Stimulated activated CD8-positive, alpha-beta memory T cell treated with anti-CD3 and anti-CD28 coated beads, Interleukin-7, amount 100 ng/mL, for 48 hours (primary cell): ENCODE results near the gene MYH9.
"Not testable (repeated sequence)": the region's sequence is repeated elsewhere in the genome, so short reads cannot be mapped to it uniquely, and the experiment has no call there.

Experiments used
- DNase-seq, 2 donors: peaks; one replicate each; pipeline ENCODE4 v3.0.0-alpha.2; 2020; ENCODE audit warnings: low read depth in 1 of 2; ENCODE audit errors: extremely low read depth in 1 of 2

MYH9 gene

DNA sequence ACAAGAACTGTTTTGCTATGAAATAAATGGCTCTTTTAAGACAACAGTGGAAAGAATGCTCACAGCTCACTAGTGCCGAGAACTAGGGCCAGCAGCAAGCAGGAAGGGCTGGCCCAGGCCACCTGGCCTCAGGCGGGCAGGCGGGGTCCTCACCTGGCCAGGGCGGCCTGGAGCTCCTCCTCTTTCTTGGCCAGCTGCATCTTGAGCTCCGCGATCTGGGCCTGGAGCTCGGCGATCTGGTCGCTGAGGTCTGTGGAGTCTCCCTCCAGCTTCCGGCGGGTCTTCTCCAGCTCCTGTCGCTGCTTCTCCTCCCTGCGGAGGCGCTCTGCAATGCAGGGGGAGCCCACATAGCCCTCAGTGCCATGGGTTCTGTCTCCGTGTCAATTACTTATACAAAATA lies 91.1 kb downstream of the MYH9 start:
- DNase-seq = no peak

DNA sequence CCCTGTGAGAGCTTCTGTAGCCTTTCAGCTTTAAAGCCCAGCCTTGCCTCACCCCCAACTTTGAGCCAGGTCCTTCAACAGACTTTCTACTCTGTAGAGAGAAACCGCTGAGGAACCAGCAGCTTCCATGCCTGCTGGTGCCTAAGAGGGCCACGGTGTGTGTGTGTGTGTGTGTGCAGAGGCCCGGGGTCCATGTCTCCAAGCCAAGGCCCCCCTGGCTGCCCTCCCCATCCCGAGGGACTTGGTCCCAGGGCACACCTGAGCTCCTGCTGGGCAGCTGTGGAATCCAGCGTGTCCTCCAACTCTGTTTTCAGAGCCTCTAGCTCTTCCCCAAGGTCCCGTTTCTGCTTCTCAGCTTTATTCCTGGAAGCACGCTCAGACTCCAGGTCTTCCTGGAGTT lies 92.5 kb downstream of the MYH9 start:
- no peak for DNase-seq

DNA sequence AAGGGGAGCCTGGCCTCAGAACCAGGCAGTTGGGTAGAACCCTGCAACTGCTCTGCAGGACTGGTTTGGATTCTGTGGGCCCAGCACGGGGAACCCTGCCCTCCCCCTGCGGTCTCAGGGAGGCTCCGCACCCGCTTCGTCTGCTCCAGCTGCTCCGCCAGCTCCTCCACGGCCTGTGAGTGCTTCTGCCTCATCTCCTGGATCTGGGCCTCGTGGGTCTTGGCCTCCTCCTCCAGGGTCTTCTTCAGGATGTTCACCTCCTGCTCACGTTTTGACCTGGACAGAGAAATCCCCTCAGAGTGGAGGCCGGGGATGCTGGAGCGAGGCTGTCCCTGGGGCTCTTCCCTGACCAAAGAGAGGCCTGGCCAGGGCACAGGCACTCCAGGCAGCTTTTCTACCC lies 93.0 kb downstream of the MYH9 start:
- no peak for DNase-seq

DNA sequence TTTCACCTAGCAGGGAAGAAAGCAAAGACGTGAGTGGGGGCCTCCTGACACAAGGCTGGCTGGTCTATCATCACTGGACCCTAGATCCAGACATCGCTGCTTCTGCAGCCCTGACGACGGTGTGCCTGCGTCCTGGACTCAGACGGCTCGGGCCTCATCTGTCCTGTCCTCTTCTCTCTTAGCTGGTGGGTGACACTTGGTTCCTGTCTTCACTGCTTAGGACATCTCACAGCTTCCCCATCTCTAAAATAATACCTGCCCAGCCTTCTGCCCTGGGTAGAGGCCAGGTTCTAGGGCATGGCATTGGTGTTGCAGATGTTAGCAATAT lies 93.5 kb downstream of the MYH9 start:
- no peak for DNase-seq

DNA sequence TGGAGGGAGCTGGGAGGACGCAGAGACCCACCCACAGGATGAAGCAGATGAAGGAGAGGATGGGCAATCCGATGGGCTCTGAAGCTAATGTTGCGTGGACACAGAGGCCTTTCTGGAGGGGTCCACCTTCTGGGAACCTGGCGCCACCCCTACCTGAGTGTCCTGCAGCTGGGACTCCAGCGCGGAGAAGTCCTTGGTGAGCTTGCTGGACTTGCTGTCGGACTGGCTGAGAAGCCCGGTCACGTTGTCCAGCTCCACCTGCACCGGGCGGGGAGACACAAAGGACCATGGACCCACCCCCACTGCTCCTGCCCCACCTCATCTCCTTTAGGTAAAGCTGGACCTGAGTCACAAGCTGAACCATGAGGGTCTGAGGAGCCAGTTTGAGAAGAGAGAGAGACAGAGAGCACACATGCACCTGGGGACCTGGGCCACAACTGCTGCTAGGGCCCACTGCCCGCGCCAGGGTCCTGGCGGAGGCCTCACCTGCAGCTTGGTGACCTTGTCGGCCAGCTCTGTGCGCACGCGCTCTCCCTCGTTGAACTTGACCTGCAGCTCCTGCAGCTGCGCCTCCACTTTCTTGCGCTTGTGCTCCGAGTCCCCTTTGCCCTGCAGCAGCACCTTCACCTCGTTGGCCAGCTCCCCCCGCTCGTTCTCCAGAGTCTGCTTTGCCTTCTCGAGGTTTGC lies 94.0 kb downstream of the MYH9 start:
- no peak for DNase-seq

DNA sequence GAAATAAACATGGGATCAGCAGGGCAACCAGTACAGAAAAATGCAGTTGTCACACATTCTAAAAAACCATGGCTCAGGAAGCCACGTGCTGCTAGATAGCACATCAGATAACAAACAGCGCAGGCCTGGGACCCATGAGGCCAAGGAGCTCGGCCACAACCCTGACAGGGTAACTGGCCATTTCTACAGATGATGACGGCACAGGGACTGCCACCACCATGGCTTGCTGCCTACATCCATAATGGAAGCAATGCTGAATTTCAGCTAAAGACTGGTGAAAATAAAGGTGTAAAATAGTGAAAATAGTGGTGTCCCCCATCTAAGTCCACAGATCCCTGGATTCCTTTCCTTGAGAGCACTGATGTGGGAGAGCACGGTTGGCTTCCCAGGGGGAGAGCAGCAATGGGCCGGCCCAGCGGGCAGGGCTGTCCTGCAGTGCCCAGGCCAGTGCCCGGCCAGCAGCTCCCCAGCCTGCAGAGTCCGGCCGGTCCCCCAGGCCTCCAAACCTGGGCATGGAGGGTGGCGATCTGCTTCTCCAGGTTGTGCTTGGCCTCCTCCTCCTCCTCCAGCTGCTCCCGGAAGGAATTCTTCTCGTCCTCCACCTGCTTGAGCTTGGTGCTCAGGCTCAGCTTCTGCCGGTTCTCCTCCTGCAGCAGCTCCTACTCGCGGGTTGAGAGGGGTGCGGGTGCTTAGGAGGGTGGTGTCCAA lies 94.8 kb downstream of the MYH9 start:
- DNase-seq = no peak

DNA sequence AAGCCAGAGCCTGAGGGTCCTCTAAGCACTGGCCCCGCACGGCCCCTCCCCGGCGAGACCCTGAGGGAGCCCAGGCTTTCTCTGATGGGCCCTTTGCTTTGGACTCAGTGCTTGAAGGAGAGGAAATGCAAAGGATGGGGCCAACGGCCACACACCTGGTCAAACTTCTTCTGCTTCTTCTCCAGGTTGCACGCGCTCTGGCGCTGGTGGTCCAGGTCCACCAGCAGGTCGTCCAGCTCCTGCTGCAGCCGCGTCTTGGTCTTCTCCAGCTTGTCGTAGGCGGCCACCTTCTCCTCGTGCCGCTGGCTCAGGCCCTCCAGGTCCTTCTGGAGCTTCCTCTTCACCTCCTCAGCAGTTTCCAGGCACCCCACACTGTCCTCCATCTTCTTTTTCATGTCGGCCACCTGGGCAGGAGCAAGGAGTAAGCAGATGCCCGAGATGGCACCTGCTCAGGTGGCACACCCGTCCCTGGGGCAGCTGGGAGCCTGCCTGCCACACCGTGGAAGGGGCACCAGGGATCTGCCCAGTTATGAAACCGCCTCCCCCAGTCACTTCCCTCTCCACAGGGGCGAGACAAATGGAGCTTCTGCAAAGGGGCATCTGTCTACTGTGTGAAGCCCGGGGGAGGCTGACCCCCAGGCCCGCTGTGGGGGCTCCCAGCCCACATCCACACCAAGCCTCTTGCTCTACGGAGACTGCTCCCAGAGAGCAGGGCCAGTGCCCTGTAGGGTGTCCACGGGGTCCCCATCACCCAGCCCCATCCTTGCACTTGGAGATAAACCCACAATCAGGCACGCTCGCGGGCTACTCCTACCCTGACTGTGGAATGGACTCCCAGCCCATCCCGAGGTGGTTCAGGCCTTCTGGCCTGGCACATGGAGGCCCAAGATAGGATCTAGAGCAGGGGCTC lies 95.7 kb downstream of the MYH9 start:
- no peak for DNase-seq

DNA sequence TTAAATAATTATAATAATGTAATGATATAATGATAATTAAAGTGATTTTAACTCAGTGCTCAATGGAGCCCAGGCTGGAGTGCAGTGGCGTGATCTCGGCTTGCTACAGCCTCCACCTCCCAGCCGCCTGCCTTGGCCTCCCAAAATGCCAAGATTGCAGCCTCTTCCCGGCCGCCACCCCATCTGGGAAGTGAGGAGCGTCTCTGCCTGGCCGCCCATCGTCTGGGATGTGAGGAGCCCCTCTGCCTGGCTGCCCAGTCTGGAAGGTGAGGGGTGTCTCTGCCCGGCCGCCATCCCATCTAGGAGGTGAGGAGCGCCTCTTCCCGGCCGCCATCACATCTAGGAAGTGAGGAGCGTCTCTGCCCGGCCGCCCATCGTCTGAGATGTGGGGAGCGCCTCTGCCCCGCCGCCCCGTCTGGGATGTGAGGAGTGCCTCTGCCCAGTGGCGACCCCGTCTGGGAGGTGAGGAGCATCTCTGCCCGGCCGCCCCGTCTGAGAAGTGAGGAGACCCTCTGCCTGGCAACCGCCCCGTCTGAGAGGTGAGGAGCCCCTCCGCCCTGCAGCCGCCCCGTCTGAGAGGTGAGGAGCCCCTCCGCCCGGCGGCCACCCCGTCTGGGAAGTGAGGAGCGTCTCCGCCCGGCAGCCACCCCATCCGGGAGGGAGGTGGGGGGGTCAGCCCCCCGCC lies 97.2 kb downstream of the MYH9 start:
- not testable (repeated sequence) for DNase-seq

DNA sequence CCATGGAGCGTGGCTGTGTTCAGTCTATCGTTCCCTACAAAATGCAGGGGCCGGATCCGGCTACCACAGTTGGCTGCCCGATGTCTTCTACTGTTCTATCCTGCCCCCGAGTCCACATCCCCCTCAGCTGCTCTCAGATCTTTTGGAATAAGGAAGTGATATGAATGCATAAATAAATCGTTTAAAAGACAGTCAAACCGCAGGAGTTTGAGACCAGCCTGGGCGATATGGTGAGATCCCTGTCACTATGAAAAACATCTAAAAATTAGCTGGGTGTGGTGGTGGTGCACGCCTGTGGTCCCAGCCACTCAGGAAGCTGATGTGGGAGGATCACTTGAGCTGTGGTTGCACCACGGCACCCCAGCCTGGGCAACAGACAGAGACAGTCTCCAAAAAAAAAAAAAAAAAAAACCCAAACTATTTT lies 97.8 kb downstream of the MYH9 start:
- DNase-seq = not testable (repeated sequence)

DNA sequence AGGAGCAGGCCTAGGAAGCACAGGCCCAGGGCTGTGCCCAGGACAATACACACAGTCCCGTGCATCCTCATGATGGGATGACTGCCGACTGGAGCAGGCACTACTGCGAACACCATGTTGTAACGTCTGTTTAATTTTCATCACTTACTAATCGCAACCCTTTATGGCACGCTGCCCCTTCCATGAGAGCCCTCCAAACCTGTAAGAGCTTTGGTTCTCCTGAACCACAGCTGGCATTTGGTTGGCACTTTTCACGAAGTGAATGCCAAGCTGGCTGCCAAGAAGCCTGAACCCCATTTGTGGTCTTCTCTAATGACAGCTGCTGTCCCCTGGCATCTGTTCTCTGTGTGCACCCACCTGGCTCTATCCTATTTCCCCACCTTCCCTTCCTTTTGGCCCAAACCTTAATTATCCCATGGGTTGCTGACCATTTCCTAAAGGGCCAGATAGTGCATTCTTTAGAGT lies 98.3 kb downstream of the MYH9 start:
- DNase-seq = no peak

DNA sequence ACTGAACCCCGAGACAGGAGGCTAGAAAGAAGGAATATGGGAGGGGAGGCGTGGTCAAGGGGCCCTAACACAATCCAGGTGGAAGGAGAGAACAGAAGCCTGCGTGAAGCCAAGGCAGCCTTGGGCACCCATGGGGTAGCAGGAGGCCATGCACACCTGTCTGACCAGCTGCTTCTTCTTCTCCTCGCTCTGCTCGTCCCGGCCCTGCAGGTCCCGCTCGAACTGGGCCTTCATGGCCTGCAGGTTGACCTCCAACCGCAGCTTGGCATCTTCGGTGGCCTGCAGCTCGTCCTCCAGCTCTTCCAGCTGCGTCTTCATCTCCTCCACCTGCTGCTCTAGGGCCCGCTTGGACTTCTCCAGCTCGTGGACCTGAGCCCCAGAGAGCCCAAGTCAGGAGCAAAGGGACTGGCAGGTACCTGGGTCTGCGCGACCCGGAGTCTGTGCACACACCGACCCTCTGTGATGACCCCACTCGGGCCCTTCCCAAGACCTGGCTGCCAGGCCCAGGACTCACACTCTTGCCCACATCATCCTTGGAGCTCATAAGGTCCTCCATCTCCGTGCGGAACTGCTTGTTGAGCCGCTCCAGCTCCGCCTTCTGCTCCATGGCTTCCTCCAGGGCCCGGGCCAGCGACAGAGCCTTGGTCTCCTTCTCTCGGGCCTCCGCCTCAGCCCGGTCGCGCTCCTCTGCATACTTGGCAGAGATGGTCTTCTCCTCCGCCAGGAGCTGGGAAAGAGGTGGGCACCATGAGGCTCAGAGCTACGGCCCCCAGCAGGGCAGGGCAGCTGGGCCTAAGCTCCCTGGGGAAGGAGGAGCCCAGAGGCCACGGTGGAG lies 99.0 kb downstream of the MYH9 start:
- no peak for DNase-seq

DNA sequence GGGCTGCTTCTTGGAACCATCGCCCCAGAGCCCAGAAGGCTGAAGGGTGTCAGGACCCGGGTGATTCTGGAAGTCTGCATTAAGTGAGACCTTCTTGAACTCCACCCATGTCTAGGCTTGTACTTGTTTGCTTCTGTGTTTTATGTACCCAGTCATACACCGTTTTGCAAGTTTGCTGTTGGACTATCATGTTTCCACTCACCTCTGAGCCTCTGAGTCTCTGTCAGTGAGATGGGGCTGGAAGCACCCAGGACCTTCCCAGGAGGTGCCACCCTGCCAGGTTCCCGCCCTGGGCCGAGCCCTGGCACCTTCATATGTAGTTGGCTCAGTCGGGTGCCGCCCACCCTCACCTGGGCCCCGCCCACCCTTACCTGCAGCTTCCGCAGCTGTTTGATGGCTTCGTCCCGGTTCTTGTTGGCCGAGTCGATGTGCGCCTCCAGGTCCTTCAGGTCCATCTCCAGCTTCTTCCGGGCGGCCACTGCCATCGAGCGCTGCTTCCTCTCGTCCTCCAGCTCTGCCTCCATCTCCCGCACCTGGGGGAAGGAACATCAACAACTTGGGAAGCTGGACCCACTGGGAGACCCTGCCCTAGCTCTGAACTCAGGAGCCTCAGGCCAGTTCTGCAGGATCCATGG lies 99.8 kb downstream of the MYH9 start:
- no peak for DNase-seq

DNA sequence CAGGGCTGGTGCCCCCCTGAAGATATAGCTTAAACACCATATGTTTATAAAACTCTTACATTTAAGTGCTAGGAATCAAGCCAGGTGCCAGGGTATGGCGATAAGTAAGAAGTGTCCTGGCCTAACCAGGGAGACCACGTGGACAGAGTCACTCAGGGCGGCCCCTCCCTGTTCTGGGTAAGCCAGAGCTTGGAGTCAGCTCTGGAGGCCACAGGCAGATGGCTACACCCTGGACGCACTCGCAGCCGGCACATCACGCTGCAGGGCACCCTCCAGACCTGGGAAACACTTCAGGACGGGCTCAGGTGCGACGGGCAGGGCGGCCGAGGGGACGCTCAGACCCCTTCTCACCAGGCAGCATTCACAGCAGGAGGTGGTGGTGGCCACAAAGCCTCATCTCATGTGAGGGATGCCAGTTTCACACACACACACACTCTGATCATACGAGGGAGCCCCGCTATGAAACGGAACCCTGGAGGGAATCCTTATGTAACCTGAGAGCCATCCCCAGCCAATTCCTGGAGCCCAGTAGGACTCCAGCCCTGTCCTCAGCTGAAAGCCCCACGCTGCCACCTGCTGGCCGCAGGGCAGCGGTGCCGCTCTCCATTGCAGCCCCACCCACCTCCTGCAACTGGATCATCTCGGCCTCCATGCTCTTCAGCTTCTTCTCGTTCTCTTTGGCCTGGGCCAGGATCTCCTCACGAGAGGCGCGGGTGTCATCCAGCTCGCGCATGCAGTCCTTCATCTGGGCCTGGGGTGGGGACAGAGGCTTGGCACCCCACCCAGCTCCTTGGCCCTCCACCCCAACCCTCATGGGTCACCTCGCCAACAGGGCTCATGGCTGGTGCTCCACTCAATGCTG lies 101.4 kb downstream of the MYH9 start:
- peak; percentile 34 to 61 for DNase-seq

DNA sequence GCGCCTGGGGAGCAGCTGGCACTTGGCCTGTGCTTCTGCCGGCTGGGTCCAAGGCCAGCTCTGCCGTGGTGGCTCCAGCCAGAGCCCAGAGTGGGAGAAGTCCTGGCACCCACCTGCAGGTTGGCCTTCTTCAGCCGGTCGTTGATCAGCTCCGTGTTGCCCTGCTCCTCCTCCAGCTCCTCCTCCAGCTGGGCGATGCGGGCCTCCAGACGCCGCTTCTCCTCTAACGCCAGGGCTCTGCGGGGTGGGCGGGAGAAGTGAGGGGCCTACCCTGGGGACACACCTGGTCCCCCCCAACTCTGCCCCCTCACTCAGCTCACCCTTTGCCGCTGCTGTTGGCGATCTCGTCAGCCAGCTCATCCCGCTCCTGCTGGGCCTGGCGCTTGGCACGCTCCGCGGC lies 102.2 kb downstream of the MYH9 start:
- DNase-seq = no peak

DNA sequence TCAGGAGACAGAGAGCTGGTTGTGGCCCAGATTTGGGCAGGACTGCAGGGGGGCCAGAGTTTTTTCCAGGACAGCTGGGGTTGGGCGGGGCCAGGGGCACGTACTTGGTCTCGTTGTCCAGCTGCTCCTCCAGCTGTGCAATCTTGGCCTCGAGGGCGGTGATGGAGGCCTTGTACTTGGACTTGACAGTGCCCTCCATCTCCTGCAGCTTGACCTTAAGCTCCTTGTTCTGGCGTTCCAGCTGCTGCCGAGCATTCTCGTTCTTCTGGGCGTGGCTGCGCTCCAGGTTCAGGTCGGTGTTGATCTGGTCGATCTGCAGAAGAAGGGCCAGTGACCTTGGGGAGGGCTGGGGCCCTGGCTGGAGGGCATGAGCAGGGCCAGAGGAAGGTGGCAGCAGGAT lies 102.8 kb downstream of the MYH9 start:
- DNase-seq = no peak

DNA sequence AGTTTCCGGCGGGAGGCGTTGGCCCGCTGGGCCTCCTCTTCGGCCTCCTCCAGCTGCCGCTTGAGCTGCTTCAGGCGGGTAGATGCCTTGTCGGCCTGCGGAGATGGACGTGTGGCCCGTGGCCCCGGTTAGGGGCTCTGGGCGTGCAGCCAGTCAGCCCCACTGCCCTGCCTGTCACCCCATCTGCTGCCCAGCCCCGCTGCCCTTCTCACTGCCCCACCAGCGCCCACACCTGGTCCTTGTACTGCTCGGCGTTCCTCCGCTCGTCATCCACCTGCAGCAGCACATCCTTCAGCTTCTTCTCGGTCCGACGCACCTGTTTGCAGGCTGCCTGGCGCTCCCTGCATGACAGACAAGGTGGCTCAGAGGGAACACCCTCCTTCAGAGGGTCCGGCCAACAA lies 103.6 kb downstream of the MYH9 start:
- no peak for DNase-seq

DNA sequence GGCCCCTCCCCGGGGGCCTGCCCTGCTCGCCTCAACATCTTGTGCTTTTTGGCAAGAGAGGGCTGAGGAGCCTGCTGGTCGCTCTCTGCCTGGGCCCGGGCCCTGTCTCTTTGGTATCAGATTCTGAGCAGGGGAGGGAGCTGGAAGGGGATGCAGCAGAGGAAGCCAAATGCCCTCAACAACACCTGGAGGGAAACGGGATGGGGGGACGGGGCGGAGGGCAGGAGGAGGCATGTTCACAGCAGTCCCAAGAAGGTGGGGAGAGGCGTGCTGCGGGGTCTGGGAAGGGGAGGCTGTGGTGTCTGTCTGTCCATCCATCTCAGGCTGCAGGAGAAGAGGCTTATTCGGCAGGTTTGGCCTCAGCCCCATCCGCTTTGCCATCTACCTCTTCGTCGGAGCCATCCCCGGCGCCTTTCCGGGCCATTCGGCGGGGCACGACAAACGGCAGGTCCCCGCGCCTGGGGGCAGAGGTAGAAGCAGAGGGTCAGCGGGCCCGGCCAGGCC lies 105.4 kb downstream of the MYH9 start:
- no peak for DNase-seq

DNA sequence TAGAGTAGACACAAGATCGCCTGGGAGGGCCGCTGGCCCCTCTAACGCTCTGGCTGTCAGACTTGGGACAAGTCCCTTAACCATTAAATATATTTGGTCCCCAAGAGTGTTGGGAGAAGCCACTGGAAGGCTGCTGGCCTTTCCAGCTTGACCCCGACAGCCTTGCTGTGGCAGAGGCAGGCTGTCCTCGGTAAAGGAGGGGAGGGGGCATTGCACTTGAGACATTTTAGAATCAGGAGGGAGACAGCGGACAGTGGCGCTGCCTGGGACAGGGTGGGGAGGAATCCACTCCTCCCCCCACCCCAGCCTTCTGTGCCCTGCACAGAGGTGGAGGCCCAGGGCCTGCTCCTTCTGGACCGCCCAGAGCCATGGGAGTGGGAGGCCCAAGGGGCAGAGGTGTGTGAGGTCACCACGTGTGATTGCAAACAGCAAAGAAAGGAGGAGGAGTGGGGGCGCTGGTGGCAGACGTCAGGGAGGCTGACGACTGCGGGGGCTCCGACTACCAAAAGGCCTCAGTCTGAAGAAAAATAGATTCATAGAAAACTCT lies 105.9 kb downstream of the MYH9 start:
- no peak for DNase-seq
